Erythroblast (primary cell): ENCODE data around the gene PIP5K1C.

ENCODE experiments used
- GATA1 ChIP-seq: IDR thresholded peaks from 2 replicates; pipeline ENCODE4 v1.6.1; 2011; ENCODE audit warnings: low read depth, mild to moderate bottlenecking, control low read depth, low read length, moderate library complexity
- POLR2A ChIP-seq: IDR thresholded peaks from 2 replicates; pipeline ENCODE4 v1.6.1; 2011; ENCODE audit warnings: mild to moderate bottlenecking, low read length

DNA sequence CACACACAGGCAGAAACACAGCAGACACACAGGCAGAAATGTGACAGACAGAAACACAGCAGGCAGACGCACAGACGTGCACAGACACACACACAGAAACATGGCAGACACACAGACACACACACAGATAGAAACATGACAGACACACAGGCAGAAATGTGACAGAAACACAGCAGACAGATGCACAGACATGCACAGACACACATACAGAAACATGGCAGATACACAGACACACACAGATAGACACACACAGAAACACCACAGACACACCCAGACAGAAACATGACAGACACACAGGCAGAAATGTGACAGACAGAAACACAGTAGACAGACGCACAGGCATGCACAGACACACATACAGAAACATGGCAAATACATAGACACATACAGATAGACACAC, 94.9 kb downstream of the PIP5K1C start:
- TF ChIP-seq POLR2A (no peak), GATA1 (no peak)
